ENCODE measurements around the gene WBP2NL.

Gene WBP2NL

GRCh38 chr22:42074846-42075676 is 76.5 kb downstream of the WBP2NL start:
- DNase-seq = no peak

- DNase-seq = no peak
Measured at GRCh38 chr22:42076764-42077485, 78.3 kb downstream of the WBP2NL start.

GRCh38 chr22:42077486-42078125 is 79.0 kb downstream of the WBP2NL start:
- DNase-seq = no peak

Measured in DMS79 treated with DMSO at 0.1 percent for 48 hours (cell line).